K562 (cell line): Measurements from ENCODE around the gene ETS1. TPM values are rescaled to one million over a fixed set of nuclear protein-coding genes. Genes with fewer than 3 reads are reported as not detected.

ENCODE experiments used
- CCAR2 ChIP-seq: fragments of 200-400 bp; formaldehyde crosslinking; IDR thresholded peaks from 2 replicates; pipeline ENCODE4 v1.6.1; 2017; ENCODE audit warnings: mild to moderate bottlenecking, low read depth, low read length
- ETV1 ChIP-seq: fragments of 450-650 bp; conservative IDR thresholded peaks from 2 replicates; pipeline ENCODE4 v1.6.1; 2016; ENCODE audit warnings: missing genetic modification characterization, control low read depth, low read depth, missing compliant biosample characterization
- FOXK2 ChIP-seq, 2 experiments: fragments of 450-650 bp; IDR thresholded peaks in 1 of 2; conservative IDR thresholded peaks in 1 of 2; 2 replicates each; pipeline ENCODE4 v1.6.1; 2016; ENCODE audit warnings: low read depth in 2 of 2, mild to moderate bottlenecking in 1 of 2
- HNRNPH1 ChIP-seq: fragments of 200-400 bp; formaldehyde crosslinking; optimal IDR thresholded peaks from 2 replicates; pipeline ENCODE3; 2017; ENCODE audit warnings: low read depth, mild to moderate bottlenecking, low read length, moderate library complexity
- OTX1 ChIP-seq: fragments of 450-650 bp; formaldehyde crosslinking; IDR thresholded peaks from 2 replicates; pipeline ENCODE4 v1.4.0; 2022; ENCODE audit warnings: mild to moderate bottlenecking
- ZNF311 ChIP-seq: fragments of 250-450 bp; sonication (Bioruptor Pico); IDR thresholded peaks from 2 replicates; pipeline ENCODE4 v1.4.0; 2020; ENCODE audit warnings: mild to moderate bottlenecking, moderate library complexity
- polyA plus RNA-seq, 8 experiments: library from polyadenylated mRNA; depleted of rRNA in 4 of 8; stranded (reverse) in 5 of 8; unstranded in 3 of 8; fragments of >200 nt; fragmentation: Nextera tagmentation in 2 of 8; fragmentation: Illumina TruSeq in 1 of 8; extraction: Ambion mirVana in 2 of 8; extraction: Trizol in 1 of 8; gene quantifications; 2 replicates each; pipeline versions ENCODE4 v1.2.1 to v1.2.3, GENCODE V29; 2011 to 2014; ENCODE audit warnings: inconsistent platforms in 1 of 8, missing spikeins in 1 of 8
- total RNA-seq, 7 experiments: library from RNA; depleted of rRNA in 6 of 7; stranded (reverse); fragments of >200 nt in 6 of 7; fragmentation: Illumina TruSeq in 2 of 7; extraction: Trizol in 2 of 7; gene quantifications; 2 replicates each; pipeline versions ENCODE4 v1.2.1 to v1.2.3, GENCODE V29; 2011 to 2021; ENCODE audit warnings: low replicate concordance in 1 of 7
- TF ChIP-seq, protein P1 (sequence below): fragments of 450-650 bp; IDR thresholded peaks from 2 replicates; pipeline ENCODE4 v1.6.1; 2016; ENCODE audit warnings: low read depth
- TF ChIP-seq, protein P2 (sequence below): sonication (generic); formaldehyde crosslinking; IDR thresholded peaks from 2 replicates; pipeline ENCODE4 v1.8.0; 2022; ENCODE audit warnings: mild to moderate bottlenecking, missing genetic modification reagents
- TF ChIP-seq, protein P3 (sequence below): fragments of 250-450 bp; sonication (Bioruptor Pico); IDR thresholded peaks from 2 replicates; pipeline ENCODE4 v1.8.0; 2021; ENCODE audit warnings: mild to moderate bottlenecking, moderate library complexity

Gene ETS1
- total and polyA plus RNA-seq, 9 of the 15 experiments (the other 6 are each of a cell fraction or from before 2014, with no cell fraction given) = 0.04 to 1.4 (median 0.23) TPM

DNA sequence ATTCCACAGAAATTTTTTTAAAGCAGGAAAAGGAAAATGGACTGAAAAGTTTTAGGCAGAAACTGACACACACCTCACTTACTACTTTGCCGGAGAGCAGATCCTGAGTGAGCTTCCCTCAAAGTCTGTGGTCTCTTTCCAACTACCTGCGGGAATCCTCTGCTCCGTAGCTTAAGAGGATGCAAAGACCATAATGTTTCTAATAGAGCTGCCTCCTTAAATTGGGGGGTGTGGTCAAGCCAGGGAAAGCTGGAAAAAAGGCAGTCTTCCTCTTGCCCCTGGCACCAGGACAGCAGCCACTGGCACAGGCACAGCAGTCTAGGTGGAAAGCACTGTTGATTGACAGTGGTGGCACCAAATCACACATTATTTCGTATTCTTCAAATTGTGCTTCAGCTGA lies at the start of gene ETS1 (continued):
- TF ChIP-seq, protein P1, sequence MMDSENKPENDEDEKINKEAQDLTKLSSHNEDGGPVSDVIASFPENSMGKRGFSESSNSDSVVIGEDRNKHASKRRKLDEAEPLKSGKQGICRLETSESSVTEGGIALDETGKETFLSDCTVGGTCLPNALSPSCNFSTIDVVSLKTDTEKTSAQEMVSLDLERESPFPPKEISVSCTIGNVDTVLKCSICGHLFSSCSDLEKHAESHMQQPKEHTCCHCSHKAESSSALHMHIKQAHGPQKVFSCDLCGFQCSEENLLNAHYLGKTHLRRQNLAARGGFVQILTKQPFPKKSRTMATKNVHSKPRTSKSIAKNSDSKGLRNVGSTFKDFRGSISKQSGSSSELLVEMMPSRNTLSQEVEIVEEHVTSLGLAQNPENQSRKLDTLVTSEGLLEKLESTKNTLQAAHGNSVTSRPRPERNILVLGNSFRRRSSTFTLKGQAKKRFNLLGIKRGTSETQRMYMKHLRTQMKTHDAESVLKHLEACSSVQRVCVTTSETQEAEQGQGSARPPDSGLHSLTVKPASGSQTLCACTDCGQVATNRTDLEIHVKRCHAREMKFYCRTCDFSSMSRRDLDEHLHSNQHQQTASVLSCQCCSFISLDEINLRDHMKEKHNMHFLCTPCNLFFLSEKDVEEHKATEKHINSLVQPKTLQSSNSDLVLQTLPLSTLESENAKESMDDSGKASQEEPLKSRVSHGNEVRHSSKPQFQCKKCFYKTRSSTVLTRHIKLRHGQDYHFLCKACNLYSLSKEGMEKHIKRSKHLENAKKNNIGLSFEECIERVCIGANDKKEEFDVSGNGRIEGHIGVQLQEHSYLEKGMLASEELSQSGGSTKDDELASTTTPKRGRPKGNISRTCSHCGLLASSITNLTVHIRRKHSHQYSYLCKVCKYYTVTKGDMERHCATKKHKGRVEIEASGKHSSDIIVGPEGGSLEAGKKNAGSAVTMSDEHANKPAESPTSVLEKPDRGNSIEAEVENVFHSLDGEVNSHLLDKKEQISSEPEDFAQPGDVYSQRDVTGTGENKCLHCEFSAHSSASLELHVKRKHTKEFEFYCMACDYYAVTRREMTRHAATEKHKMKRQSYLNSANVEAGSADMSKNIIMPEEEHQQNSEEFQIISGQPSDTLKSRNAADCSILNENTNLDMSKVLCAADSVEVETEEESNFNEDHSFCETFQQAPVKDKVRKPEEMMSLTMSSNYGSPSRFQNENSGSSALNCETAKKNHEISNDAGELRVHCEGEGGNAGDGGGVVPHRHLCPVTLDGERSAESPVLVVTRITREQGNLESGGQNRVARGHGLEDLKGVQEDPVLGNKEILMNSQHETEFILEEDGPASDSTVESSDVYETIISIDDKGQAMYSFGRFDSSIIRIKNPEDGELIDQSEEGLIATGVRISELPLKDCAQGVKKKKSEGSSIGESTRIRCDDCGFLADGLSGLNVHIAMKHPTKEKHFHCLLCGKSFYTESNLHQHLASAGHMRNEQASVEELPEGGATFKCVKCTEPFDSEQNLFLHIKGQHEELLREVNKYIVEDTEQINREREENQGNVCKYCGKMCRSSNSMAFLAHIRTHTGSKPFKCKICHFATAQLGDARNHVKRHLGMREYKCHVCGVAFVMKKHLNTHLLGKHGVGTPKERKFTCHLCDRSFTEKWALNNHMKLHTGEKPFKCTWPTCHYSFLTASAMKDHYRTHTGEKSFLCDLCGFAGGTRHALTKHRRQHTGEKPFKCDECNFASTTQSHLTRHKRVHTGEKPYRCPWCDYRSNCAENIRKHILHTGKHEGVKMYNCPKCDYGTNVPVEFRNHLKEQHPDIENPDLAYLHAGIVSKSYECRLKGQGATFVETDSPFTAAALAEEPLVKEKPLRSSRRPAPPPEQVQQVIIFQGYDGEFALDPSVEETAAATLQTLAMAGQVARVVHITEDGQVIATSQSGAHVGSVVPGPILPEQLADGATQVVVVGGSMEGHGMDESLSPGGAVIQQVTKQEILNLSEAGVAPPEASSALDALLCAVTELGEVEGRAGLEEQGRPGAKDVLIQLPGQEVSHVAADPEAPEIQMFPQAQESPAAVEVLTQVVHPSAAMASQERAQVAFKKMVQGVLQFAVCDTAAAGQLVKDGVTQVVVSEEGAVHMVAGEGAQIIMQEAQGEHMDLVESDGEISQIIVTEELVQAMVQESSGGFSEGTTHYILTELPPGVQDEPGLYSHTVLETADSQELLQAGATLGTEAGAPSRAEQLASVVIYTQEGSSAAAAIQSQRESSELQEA = no peak
- TF ChIP-seq FOXK2 (conservative IDR thresholded peaks at IDR 0.05 in 1 of 2, IDR thresholded peaks at IDR 0.05 in 1 of 2; ENCODE audit: low read depth in 2 of 2) (no peak), CCAR2 (no peak), ETV1 (tag) (no peak), OTX1 (CRISPR knock-in tag) (no peak), HNRNPH1 (no peak), ZNF311 (CRISPR knock-in tag) (no peak)
- TF ChIP-seq, protein P2, sequence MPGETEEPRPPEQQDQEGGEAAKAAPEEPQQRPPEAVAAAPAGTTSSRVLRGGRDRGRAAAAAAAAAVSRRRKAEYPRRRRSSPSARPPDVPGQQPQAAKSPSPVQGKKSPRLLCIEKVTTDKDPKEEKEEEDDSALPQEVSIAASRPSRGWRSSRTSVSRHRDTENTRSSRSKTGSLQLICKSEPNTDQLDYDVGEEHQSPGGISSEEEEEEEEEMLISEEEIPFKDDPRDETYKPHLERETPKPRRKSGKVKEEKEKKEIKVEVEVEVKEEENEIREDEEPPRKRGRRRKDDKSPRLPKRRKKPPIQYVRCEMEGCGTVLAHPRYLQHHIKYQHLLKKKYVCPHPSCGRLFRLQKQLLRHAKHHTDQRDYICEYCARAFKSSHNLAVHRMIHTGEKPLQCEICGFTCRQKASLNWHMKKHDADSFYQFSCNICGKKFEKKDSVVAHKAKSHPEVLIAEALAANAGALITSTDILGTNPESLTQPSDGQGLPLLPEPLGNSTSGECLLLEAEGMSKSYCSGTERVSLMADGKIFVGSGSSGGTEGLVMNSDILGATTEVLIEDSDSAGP (CRISPR knock-in tag) = no peak
- TF ChIP-seq, protein P3, sequence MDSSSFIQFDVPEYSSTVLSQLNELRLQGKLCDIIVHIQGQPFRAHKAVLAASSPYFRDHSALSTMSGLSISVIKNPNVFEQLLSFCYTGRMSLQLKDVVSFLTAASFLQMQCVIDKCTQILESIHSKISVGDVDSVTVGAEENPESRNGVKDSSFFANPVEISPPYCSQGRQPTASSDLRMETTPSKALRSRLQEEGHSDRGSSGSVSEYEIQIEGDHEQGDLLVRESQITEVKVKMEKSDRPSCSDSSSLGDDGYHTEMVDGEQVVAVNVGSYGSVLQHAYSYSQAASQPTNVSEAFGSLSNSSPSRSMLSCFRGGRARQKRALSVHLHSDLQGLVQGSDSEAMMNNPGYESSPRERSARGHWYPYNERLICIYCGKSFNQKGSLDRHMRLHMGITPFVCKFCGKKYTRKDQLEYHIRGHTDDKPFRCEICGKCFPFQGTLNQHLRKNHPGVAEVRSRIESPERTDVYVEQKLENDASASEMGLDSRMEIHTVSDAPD (CRISPR knock-in tag) = no peak
